ENCODE measurements around the gene PRLHR. TPM values are rescaled to one million over a fixed set of nuclear protein-coding genes. Genes with fewer than 3 reads are reported as not detected.

PRLHR gene
- total and polyA plus RNA-seq, 2 of the 13 experiments (the other 11 are each of a cell fraction or from before 2014, with no cell fraction given): not detected

DNA sequence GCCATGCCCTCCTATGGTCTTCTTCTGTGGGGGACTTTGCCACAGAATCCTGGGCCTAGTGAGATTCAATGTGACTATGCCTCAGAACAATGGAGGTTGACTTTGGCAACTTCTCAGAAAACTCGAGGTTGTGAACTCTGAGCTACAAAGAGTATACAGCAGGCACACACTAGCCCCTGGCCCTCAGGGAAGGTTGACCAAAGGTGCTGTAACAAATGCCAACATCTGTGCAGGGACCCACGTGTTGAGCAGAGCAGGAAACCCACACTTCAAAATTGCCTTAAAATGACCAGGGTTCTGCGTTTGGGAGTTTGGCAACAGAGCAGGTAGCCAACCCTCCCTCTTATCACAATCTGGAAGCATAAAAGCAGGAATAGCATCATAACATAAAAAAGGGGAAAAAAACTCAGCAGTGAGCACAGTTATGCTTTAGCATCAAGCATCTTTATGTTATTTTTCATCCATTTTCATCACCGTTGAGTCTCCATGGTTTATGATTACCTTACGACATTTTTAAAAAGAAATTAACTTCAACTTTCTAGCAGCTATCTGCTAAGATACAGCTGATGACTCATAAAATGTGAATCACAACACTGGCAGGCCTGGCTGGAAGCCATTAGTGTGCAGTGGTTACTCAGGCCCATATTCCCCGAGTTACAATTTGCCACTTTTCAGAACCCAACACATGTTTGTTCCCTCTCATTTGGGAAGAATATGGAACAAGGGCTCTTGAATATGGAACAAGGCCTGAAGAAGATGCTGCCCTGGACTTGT is 11.1 kb downstream of the PRLHR start:
- no peak overlapping the region for H3K9ac ChIP-seq (ENCODE audit: insufficient read depth, low read depth, low read length)
- DNase-seq (ENCODE audit: low spot score) (no peak), FAIRE-seq (no peak), ATAC-seq (no peak)
- H3K27me3 ChIP-seq (ENCODE audit: control insufficient read depth in 1 of 2, insufficient read depth in 2 of 2, low read length in 2 of 2): no peaks in the 10 kb centered on the region; a peak in 2 of 5 replicates
- no peak overlapping the region for H2AFZ ChIP-seq (ENCODE audit: low read length)
- ChIA-PET CTCF (ENCODE audit: low intra/inter-chr PET ratio, low total read pairs) (no interaction called here), POLR2A (no interaction called here)
- no peak overlapping the region for H3K27ac ChIP-seq (ENCODE audit: extremely low read length, insufficient read depth, low read length)
- in situ Hi-C loops (cut with HindIII; ENCODE audit: extremely low pct_ligation_motif_present, low pct_unique_long_range_greater_than_20kb) (no loop called here), intact Hi-C loops (cut with micrococcal nuclease; ENCODE audit: unreplicated experiment) (no loop called here)
- H3K9me3 ChIP-seq (ENCODE audit: low read length): no peaks in the 10 kb centered on the region
- no peaks in the 10 kb centered on the region for H3K4me1 ChIP-seq (ENCODE audit: insufficient read depth, low read length)
- H3K4me3 ChIP-seq (replicated peaks in 1 of 3; ENCODE audit: insufficient read depth in 1 of 3, low read depth in 2 of 3, low read length in 3 of 3): no peak overlapping the region
- H3K4me2 ChIP-seq (ENCODE audit: low read depth, low read length): no peak overlapping the region
- H3K79me2 ChIP-seq (ENCODE audit: insufficient read depth, low read length): no peaks in the 10 kb centered on the region
- WGBS (ENCODE audit: low lambda C conversion rate): 11% methylated on average over 6 of the region's 6 CpGs
- BruUV-seq (replicated peaks): no TSS peak
- H3K36me3 ChIP-seq (replicated peaks in 1 of 2; ENCODE audit: control insufficient read depth in 1 of 2, insufficient read depth in 2 of 2, low read length in 2 of 2): no peaks in the 10 kb centered on the region
- TF ChIP-seq, protein P1, sequence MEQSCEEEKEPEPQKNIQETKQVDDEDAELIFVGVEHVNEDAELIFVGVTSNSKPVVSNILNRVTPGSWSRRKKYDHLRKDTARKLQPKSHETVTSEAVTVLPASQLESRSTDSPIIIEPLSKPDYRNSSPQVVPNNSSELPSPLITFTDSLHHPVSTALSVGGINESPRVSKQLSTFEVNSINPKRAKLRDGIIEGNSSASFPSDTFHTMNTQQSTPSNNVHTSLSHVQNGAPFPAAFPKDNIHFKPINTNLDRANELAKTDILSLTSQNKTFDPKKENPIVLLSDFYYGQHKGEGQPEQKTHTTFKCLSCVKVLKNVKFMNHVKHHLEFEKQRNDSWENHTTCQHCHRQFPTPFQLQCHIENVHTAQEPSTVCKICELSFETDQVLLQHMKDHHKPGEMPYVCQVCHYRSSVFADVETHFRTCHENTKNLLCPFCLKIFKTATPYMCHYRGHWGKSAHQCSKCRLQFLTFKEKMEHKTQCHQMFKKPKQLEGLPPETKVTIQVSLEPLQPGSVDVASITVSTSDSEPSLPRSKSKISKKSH (CRISPR knock-in tag; IDR thresholded peaks at IDR 0.05; ENCODE audit: borderline replicate concordance): no peak
- no peak for TF ChIP-seq FOXA3 (CRISPR knock-in tag; IDR thresholded peaks at IDR 0.05)
- H4K20me1 ChIP-seq (ENCODE audit: insufficient read depth, low read length): no peaks in the 10 kb centered on the region

DNA sequence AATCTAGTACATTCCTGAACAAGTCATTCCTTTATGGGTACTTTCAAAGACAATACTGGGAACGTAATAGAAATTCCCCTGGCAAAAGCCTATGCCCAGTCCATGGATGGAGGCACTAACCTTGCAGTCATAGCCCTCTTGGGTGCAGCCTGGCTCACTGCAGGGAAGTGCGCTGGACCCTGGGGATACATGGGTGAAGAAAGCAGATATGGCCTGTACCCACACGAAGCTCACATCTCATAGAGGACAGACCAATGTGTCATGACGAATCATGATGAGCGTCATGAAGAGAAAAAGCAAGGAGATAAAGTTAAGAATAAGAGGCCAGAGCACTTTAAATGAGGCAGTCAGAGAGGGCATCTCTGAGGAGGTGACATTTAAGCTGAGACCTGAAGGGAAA is 11.8 kb downstream of the PRLHR start:
- in situ Hi-C loops (cut with HindIII; ENCODE audit: extremely low pct_ligation_motif_present, low pct_unique_long_range_greater_than_20kb): no loop called here
- Histone ChIP-seq H3K79me2 (ENCODE audit: insufficient read depth, low read length) (no peaks in the 10 kb centered on the region), H3K4me3 (replicated peaks in 1 of 3; ENCODE audit: insufficient read depth in 1 of 3, low read depth in 2 of 3, low read length in 3 of 3) (no peak overlapping the region), H3K27me3 (ENCODE audit: control insufficient read depth in 1 of 2, insufficient read depth in 2 of 2, low read length in 2 of 2) (no peaks in the 10 kb centered on the region; a peak in 2 of 5 replicates), H3K9ac (ENCODE audit: insufficient read depth, low read depth, low read length) (no peak overlapping the region), H3K27ac (ENCODE audit: extremely low read length, insufficient read depth, low read length) (no peak overlapping the region), H3K4me2 (ENCODE audit: low read depth, low read length) (no peak overlapping the region), H2AFZ (ENCODE audit: low read length) (no peak overlapping the region), H3K9me3 (ENCODE audit: low read length) (no peaks in the 10 kb centered on the region), H3K4me1 (ENCODE audit: insufficient read depth, low read length) (no peaks in the 10 kb centered on the region), H3K36me3 (replicated peaks in 1 of 2; ENCODE audit: control insufficient read depth in 1 of 2, insufficient read depth in 2 of 2, low read length in 2 of 2) (no peaks in the 10 kb centered on the region), H4K20me1 (ENCODE audit: insufficient read depth, low read length) (no peaks in the 10 kb centered on the region)
- WGBS (ENCODE audit: low lambda C conversion rate): 45% methylated on average over 5 of the region's 5 CpGs
- DNase-seq (ENCODE audit: low spot score) (no peak), ATAC-seq (no peak), FAIRE-seq (no peak)
- intact Hi-C loops (cut with micrococcal nuclease; ENCODE audit: unreplicated experiment): no loop called here
- ChIA-PET POLR2A (no interaction called here), CTCF (ENCODE audit: low intra/inter-chr PET ratio, low total read pairs) (no interaction called here)
- BruUV-seq (replicated peaks): no TSS peak
- TF ChIP-seq, protein P2, sequence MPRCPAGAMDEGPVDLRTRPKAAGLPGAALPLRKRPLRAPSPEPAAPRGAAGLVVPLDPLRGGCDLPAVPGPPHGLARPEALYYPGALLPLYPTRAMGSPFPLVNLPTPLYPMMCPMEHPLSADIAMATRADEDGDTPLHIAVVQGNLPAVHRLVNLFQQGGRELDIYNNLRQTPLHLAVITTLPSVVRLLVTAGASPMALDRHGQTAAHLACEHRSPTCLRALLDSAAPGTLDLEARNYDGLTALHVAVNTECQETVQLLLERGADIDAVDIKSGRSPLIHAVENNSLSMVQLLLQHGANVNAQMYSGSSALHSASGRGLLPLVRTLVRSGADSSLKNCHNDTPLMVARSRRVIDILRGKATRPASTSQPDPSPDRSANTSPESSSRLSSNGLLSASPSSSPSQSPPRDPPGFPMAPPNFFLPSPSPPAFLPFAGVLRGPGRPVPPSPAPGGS (CRISPR knock-in tag; IDR thresholded peaks at IDR 0.05): no peak
- TF ChIP-seq STAG1 (CRISPR knock-in tag; IDR thresholded peaks at IDR 0.05) (no peak), NR2F2 (IDR thresholded peaks at IDR 0.05; ENCODE audit: borderline replicate concordance, low read depth) (no peak), SMARCE1 (IDR thresholded peaks at IDR 0.05; ENCODE audit: borderline replicate concordance) (no peak), ZNF207 (IDR thresholded peaks at IDR 0.05; ENCODE audit: borderline replicate concordance) (no peak), WIZ (CRISPR knock-in tag; IDR thresholded peaks at IDR 0.05) (no peak)
- TF ChIP-seq, protein P3, sequence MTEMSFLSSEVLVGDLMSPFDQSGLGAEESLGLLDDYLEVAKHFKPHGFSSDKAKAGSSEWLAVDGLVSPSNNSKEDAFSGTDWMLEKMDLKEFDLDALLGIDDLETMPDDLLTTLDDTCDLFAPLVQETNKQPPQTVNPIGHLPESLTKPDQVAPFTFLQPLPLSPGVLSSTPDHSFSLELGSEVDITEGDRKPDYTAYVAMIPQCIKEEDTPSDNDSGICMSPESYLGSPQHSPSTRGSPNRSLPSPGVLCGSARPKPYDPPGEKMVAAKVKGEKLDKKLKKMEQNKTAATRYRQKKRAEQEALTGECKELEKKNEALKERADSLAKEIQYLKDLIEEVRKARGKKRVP (CRISPR knock-in tag; IDR thresholded peaks at IDR 0.05): no peak

All from HepG2 (cell line).